ENCODE results near the gene ZSWIM6.

GRCh38 chr5:61447780-61448495 is 115.9 kb downstream of the ZSWIM6 start:
- TF ChIP-seq, protein P1, sequence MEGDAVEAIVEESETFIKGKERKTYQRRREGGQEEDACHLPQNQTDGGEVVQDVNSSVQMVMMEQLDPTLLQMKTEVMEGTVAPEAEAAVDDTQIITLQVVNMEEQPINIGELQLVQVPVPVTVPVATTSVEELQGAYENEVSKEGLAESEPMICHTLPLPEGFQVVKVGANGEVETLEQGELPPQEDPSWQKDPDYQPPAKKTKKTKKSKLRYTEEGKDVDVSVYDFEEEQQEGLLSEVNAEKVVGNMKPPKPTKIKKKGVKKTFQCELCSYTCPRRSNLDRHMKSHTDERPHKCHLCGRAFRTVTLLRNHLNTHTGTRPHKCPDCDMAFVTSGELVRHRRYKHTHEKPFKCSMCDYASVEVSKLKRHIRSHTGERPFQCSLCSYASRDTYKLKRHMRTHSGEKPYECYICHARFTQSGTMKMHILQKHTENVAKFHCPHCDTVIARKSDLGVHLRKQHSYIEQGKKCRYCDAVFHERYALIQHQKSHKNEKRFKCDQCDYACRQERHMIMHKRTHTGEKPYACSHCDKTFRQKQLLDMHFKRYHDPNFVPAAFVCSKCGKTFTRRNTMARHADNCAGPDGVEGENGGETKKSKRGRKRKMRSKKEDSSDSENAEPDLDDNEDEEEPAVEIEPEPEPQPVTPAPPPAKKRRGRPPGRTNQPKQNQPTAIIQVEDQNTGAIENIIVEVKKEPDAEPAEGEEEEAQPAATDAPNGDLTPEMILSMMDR (conservative IDR thresholded peaks at IDR 0.05; ENCODE audit: low read depth in 2 of 2): no peak
- no peak for TF ChIP-seq CREB1 (CRISPR knock-in tag; IDR thresholded peaks at IDR 0.05; ENCODE audit: low read depth)
- TF ChIP-seq, protein P2, sequence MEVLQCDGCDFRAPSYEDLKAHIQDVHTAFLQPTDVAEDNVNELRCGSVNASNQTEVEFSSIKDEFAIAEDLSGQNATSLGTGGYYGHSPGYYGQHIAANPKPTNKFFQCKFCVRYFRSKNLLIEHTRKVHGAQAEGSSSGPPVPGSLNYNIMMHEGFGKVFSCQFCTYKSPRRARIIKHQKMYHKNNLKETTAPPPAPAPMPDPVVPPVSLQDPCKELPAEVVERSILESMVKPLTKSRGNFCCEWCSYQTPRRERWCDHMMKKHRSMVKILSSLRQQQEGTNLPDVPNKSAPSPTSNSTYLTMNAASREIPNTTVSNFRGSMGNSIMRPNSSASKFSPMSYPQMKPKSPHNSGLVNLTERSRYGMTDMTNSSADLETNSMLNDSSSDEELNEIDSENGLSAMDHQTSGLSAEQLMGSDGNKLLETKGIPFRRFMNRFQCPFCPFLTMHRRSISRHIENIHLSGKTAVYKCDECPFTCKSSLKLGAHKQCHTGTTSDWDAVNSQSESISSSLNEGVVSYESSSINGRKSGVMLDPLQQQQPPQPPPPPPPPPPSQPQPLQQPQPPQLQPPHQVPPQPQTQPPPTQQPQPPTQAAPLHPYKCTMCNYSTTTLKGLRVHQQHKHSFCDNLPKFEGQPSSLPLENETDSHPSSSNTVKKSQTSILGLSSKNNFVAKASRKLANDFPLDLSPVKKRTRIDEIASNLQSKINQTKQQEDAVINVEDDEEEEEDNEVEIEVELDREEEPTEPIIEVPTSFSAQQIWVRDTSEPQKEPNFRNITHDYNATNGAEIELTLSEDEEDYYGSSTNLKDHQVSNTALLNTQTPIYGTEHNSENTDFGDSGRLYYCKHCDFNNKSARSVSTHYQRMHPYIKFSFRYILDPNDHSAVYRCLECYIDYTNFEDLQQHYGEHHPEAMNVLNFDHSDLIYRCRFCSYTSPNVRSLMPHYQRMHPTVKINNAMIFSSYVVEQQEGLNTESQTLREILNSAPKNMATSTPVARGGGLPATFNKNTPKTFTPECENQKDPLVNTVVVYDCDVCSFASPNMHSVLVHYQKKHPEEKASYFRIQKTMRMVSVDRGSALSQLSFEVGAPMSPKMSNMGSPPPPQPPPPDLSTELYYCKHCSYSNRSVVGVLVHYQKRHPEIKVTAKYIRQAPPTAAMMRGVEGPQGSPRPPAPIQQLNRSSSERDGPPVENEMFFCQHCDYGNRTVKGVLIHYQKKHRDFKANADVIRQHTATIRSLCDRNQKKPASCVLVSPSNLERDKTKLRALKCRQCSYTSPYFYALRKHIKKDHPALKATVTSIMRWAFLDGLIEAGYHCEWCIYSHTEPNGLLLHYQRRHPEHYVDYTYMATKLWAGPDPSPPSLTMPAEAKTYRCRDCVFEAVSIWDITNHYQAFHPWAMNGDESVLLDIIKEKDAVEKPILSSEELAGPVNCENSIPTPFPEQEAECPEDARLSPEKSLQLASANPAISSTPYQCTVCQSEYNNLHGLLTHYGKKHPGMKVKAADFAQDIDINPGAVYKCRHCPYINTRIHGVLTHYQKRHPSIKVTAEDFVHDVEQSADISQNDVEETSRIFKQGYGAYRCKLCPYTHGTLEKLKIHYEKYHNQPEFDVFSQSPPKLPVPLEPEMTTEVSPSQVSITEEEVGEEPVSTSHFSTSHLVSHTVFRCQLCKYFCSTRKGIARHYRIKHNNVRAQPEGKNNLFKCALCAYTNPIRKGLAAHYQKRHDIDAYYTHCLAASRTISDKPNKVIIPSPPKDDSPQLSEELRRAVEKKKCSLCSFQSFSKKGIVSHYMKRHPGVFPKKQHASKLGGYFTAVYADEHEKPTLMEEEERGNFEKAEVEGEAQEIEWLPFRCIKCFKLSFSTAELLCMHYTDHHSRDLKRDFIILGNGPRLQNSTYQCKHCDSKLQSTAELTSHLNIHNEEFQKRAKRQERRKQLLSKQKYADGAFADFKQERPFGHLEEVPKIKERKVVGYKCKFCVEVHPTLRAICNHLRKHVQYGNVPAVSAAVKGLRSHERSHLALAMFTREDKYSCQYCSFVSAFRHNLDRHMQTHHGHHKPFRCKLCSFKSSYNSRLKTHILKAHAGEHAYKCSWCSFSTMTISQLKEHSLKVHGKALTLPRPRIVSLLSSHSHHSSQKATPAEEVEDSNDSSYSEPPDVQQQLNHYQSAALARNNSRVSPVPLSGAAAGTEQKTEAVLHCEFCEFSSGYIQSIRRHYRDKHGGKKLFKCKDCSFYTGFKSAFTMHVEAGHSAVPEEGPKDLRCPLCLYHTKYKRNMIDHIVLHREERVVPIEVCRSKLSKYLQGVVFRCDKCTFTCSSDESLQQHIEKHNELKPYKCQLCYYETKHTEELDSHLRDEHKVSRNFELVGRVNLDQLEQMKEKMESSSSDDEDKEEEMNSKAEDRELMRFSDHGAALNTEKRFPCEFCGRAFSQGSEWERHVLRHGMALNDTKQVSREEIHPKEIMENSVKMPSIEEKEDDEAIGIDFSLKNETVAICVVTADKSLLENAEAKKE (CRISPR knock-in tag; IDR thresholded peaks at IDR 0.05): no peak

Measured in GM23338 (cell line).